ENCODE data around the gene SNX21.
"Not testable (repeated sequence)": the region's sequence is repeated elsewhere in the genome, so short reads cannot be mapped to it uniquely, and the experiment has no call there.

SNX21 gene

DNA sequence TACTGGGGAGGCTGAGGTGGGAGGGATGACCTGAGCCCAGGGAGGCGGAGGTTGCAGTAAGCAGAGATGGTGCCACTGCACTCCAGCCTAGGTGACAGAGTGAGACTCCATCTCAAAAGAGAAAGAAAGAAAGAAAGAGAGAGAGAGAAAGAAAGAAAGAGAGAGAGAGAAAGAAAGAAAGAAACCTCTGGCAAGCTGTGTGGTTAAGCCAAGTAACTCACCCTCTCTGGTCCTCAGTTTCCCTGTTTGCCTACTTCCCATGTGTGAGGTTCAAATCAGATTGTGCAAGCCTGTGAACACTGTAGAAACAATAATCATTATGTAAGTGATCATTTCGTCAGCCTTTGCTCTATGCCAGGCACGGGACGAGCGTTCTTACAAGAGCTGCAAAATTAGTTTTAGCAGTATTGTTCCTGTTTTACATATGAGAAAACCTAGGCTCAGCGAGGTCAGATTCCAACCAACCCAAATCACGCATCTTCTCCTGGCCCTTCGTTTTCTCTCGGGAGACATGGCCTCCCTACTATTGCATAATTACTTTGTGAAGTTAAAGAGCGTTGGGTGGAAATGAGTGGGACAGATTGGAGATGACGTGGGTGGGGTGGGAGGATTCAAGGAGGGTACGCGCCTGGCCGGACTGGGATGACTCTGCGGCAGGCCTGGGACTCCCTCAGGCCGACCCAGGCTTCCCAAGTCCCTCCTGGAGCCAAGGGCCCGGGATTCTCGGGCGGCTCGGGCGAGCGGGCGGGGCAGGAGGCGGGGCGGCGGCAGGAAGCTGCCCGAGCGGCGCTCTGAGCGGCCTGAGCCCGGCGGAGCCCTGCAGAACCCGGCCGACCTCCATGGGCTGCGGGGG, at the start of gene SNX21:
TSS of gene SNX21 (plus strand) at position 770 of the 853 bp plus-strand sequence. CDS start 121 bp downstream, outside the sequence.
- DNase-seq (ENCODE audit: low spot score), result peak; percentile 81

- DNase-seq (ENCODE audit: low spot score), result no peak
Observed at GRCh38 chr20:45788351-45788750, 45.2 kb upstream of the SNX21 start.

GRCh38 chr20:45792317-45793118, 41.1 kb upstream of the SNX21 start:
- no peak for DNase-seq (ENCODE audit: low spot score)

- no peak for DNase-seq (ENCODE audit: low spot score)
Observed at GRCh38 chr20:45796337-45797065, 37.1 kb upstream of the SNX21 start.

- DNase-seq (ENCODE audit: low spot score), result not testable (repeated sequence)
Observed at GRCh38 chr20:45797510-45797909, 36.1 kb upstream of the SNX21 start.

- not testable (repeated sequence) for DNase-seq (ENCODE audit: low spot score)
Observed at GRCh38 chr20:45797955-45798354, 35.6 kb upstream of the SNX21 start.

GRCh38 chr20:45798935-45799642, 34.5 kb upstream of the SNX21 start:
- peak; percentile 55 for DNase-seq (ENCODE audit: low spot score)

GRCh38 chr20:45801851-45802250, 31.7 kb upstream of the SNX21 start:
- no peak for DNase-seq (ENCODE audit: low spot score)

DNA sequence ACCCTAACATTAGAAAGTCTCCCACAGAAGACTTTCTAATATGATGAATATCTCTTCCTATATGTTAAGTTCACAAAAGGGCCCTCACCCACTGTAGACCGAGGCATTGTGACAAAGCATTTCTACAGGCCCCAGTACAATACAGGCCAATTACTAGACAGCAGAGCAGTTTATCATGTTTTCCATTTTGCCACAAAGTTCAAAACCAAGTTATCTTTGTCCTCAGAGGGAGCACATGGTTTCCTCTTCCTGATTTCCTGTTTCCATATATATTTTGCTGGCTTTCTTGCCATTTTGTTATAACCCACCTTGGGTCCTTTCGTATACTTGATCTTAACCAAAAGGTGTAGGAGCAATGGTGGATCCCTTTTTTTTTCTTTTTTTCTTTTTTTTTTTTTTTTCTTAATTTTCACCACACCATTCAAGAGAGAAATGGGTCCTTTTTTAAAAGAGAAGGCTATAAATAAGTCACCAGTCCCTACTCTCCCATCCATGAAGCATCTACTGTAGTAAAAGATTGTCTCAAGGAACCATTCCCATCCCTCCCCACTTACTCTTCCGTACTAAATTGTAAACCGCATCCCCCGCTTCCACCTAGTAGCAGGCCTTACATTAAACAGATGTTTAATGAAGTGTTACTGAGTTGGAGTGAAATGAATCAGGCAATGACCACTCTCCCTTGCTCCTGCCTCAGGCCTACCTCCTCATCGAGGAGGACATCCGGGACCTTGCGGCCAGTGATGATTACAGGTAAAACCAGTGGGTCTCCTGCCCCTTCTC, 23.2 kb upstream of the SNX21 start:
- no peak for DNase-seq (ENCODE audit: low spot score)

GRCh38 chr20:45812157-45813005, 21.2 kb upstream of the SNX21 start, which contains the start of gene UBE2C:
UBE2C (plus strand) TSS chr20:45812644; CDS start chr20:45812696, 52 bp downstream.
- peak; percentile 100 for DNase-seq (ENCODE audit: low spot score)

DNA sequence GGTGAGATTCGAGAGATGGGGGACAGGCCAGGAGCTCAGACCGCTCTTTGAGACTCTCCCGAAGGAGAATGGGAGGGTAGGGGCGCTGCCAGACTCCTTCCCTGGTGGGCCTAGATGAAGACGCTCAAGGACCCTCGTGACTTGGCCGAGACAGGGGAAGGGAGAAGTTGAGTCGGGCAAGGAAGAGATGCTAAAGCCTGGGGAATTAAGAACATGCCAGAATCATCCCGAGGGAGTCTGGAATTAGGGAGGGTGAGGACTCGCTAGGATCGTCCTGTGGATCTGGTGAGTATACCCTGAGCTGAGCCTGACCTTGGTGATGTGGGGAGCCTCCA, 20.6 kb upstream of the SNX21 start:
- DNase-seq (ENCODE audit: low spot score), result no peak

DNA sequence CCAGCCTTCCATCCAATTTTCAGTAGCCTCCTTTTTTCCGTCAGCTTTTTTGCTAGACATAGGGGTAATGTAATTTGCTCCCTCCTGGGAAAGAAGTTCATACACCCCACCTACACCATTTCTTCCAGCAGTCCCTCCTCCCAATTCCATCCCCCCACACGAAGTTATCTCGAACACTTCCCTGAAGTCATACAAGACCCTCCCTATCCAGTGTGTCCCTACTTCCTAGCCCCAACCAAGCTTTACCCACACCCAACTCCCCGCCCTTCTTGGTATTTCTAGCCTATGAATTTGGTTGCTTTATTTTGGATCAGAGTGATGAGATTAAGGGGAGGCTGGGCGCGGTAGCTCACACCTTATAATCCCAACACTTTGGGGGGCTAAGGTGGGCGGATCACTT, 20.1 kb upstream of the SNX21 start:
- DNase-seq (ENCODE audit: low spot score), result no peak

DNA sequence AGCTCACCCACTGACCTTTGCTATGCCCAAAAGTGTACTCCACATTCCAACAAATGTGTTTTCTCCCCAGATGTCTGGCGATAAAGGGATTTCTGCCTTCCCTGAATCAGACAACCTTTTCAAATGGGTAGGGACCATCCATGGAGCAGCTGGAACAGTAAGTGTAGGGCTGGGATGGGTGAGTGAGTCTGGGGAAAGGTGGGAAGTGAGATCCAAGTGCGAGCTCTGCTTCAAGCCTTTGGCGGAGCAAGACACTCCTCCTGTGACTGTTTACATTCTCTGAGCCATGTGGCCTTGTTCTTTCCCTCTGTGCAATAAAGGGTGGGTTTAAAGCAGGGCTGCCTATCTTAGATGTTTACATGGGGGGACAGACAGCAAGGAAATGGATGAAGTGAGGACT, 19.3 kb upstream of the SNX21 start:
- DNase-seq (ENCODE audit: low spot score), result no peak

GRCh38 chr20:45816951-45817350, 16.6 kb upstream of the SNX21 start:
- no peak for DNase-seq (ENCODE audit: low spot score)

DNA sequence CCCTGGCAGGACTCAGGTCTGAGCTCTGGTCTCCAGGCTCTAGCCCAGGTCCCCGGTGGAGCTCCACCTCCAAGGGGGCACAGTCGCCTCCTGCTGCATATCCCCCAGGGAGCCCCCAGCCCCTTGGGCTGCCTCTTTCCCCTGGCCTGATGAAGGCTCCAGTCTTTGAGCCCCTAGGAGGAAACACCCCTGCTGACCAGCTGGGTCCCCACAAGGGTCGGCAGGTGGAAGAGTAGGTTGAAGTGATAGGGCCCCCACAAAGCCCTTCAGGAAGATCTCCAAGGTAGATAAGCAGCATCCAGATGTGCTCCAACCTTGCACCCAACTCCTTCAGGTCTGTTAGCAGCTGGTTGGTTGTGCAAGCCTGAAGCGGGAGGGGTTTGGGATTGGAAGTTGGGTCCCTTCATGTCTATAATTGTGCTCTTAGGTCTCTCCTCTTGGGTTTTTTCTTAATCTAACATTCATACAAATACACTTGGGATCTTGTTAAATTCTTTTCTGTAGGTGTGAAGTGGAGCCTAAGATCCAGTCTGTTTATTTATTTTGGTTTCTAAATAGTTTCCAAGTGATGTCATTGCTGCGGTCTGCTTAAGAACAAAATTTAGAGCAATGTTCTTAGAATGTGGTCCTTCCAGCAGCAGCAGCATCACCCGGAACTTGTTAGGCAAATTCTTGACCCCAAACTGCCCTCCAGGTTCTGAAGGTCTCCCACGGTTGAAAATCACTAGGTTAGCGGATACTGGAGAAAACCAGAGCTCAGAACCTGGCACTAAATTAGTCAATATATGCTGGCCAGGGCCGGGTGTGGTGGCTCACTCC, 16.0 kb upstream of the SNX21 start:
- DNase-seq (ENCODE audit: low spot score), result no peak

- DNase-seq (ENCODE audit: low spot score), result no peak
Observed at GRCh38 chr20:45818239-45818638, 15.4 kb upstream of the SNX21 start.

DNA sequence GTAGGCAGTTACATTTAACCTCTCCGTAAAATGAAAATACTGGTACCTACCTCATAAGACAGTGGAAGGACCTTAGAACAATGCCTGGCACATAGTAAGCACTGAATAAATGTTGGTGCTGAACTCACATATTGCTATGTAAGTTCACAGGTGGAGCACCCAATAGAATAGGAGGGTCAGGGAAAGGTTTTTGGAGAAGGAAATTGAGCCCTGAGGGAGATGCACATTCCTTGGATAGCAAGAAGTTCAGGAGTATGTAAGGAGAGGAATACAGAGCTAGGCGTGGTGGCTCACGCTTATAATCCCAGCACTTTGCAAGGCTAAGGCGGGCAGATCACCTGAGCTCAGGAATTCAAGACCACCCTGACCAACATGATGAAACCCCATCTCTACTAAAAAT, 14.1 kb upstream of the SNX21 start:
- no peak for DNase-seq (ENCODE audit: low spot score)

DNA sequence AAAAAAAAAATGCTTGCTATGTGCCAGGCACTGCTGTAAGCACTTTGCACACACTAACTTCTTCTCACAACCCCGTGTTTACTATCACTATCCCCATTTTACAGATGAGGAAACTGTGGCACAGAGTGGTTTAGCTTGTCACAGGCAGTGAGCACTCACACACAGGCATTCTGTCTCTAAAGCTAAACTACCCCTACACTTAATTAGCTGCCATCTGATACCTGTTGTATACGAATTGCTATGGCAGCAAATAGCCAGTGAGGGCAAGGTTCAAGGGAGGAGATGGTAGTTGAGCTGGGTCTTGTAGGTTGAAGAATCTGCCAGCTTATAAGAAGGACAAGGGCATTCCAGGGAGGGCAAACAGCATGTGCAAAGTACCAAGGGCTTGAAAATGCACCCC, 11.7 kb upstream of the SNX21 start:
- no peak for DNase-seq (ENCODE audit: low spot score)

DNA sequence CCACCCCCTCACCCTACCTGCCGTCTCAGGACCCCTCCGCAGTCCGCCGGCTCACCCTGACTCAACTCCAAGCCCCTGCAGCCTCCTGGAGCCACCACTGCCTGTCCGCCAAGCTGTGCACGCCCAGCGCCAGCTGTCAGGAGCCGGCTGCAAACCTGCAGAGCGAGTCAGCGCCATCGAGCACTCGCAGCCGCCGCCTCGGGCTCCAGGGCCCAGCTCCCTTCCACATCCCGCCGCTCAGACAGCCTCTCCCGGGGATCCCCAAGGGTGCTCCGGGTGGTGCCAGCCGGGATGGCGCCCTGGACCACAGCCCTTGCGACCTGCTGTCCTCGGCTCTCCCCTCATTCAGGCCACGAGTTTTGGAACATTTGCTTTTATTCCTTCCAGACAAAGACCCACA, 10.7 kb upstream of the SNX21 start:
- no peak for DNase-seq (ENCODE audit: low spot score)
